ENCODE data around the gene XPNPEP1.

XPNPEP1 gene

DNA sequence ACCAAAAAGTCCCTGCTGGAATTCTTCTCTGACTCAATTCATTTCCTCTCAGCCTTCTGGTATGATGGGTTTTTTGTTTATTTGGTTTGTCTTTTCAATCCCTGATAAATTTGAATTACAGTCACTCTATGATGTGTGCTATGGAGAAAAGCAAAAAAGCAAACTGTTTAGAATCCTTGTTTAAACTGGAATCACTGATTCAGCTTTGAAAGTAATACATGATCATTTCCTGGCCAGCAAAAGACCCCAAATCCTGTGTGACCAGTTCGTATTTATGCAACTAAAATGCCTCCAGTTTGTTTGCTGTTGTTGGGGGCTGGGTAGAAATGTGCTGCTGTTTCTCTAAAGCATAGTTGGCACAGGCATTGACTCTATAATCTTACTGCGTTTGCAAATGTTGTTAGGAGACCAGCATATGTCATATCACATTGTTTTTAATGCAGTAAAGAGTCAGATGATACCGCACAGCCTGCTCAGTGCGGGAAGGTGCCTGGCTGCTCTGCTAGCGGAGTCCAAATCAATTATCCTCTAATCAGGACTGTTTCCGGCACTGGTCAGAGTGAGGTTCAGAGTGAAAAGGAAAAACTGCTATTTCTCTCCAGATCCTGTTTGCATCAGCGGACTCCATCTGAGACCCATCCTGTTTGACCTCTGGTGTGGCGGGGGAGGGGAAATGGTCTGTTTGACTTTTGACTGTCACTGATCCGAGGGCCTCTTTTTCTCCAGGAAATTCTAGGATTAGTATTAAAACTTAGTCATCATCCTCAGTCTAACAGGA, 43.8 kb upstream of the XPNPEP1 start:
- no peak for DNase-seq (ENCODE audit: low spot score)

DNA sequence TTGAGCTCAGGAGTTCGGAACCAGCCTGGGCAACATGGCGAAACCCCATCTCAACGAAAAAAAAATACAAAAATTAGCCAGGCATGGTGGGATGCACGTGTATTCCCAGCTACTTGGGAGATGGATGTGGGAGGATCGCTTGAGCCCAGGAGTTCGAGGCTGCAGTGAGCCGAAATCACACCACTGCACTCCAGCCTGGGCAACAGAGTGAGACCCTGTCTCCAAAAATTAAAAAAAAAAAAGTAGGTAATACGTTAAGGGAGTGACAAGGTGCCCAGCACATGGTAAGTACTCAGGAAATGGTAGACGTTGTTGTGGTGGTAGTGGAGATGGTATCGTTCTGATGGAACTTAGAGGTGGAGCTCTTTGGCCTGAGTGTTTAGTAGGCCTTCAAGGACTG, 41.0 kb upstream of the XPNPEP1 start:
- DNase-seq (ENCODE audit: low spot score): no peak
- TF ChIP-seq CTCF (IDR thresholded peaks at IDR 0.05; ENCODE audit: extremely low read depth, missing control alignments): no peak

More for the DNA sequence above, 43.8 kb upstream of the XPNPEP1 start:
- TF ChIP-seq CTCF (IDR thresholded peaks at IDR 0.05; ENCODE audit: extremely low read depth, missing control alignments): no peak

GRCh38 chr10:109963439-109963838, 40.1 kb upstream of the XPNPEP1 start:
- TF ChIP-seq CTCF (IDR thresholded peaks at IDR 0.05; ENCODE audit: extremely low read depth, missing control alignments): no peak
- no peak for DNase-seq (ENCODE audit: low spot score)

DNA sequence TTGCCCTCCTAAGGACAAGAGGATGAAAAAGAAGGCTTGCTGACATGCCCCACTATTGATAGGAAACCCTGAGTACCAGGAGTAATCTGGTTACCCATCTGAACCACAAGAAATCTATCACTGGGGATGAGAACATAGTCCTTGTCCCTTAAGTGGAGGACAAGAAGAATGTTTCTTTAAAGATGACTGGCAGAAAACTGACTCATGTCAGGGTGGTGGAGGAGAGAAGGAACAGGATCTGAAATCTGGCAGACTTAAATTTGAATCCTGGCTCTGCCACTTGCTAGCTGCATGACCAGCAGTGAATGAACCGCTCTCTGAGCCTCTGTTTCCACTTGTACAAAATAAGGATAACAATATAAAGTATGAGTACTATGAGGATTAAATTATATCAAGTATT, 38.9 kb upstream of the XPNPEP1 start:
- no peak for TF ChIP-seq CTCF (IDR thresholded peaks at IDR 0.05; ENCODE audit: extremely low read depth, missing control alignments)
- no peak for DNase-seq (ENCODE audit: low spot score)

- no peak for DNase-seq (ENCODE audit: low spot score)
- no peak for TF ChIP-seq CTCF (IDR thresholded peaks at IDR 0.05; ENCODE audit: extremely low read depth, missing control alignments)
These were observed 38.1 kb upstream of the XPNPEP1 start for GRCh38 chr10:109961174-109962001.

DNA sequence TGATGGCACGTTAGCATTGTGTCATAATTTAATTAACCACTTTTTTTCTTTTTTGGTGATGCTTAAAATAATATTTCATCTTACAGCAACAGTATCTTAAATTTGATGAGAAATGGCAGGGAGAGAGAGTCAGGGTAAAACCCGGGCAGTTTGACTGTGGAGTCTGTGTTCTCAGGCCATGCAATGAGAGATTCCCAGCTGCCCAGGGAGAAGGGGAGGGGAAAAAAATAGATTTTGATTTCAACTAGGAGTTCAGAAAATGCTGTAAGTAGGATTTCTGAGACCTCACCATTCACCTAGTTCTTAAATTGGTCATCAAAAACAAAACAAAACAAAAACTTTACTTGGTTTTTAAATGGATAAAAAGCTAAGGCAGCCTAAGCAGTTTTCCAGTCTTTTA, 37.4 kb upstream of the XPNPEP1 start:
- no peak for DNase-seq (ENCODE audit: low spot score)
- no peak for TF ChIP-seq CTCF (IDR thresholded peaks at IDR 0.05; ENCODE audit: extremely low read depth, missing control alignments)
